Measurements from ENCODE around the gene GLYATL1. TPM values are rescaled to one million over a fixed set of nuclear protein-coding genes. Genes with fewer than 3 reads are reported as not detected.

The GLYATL1 gene
- polyA plus RNA-seq, 2 of the 4 experiments (the other 2 are of a cell fraction): 0.10 TPM; not detected in 1

DNA sequence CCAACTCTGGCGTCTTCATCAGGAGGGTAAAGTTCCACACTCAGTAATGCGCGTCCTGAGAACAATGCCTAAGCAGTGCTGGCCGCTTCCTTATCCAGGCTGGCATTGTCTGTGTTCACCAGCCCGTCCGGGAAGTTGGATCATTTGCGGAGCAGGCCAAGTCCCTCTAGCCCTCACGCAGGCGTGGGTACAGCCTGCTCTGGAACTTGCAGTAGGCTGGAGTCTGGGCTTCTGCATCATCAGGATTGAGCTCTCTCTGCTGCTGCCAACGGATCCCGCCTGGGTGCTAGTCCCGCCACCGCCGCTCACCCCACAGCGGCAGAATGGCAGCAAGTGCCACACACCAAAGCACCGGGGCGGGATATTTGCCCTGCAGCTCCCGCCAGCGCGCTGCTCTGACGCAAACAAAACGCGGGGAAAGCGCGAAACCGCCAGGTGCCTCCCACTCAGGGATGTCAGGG lies 29.0 kb downstream of the GLYATL1 start:
- H3K9me3 ChIP-seq: no peaks in the 10 kb centered on the region
- FAIRE-seq (no peak), DNase-seq (ENCODE audit: low read depth in 1 of 2, low spot score in 1 of 2) (no peak), ATAC-seq (peak in 1 of 2 experiments; percentile 29; a peak in 2 of 6 replicates)
- ChIA-PET POLR2A (no interaction called here), CTCF (no interaction called here)
- TF ChIP-seq MAFK (IDR thresholded peaks at IDR 0.05; ENCODE audit: partially characterized antibody): no peak
- no peak for TF ChIP-seq FOSB (CRISPR knock-in tag; IDR thresholded peaks at IDR 0.05)
- no peak for TF ChIP-seq MYC (IDR thresholded peaks at IDR 0.05; ENCODE audit: borderline replicate concordance, low read length)
- TF ChIP-seq RFX5 (IDR thresholded peaks at IDR 0.05): no peak
- no peak for TF ChIP-seq HMGXB4 (CRISPR knock-in tag; IDR thresholded peaks at IDR 0.05; ENCODE audit: borderline replicate concordance)
- TF ChIP-seq KDM5A (IDR thresholded peaks at IDR 0.05): no peak
- no peak for TF ChIP-seq GATA3 (IDR thresholded peaks at IDR 0.05; ENCODE audit: borderline replicate concordance)
- H3K4me2 ChIP-seq: peak overlapping the region; percentile 21; the same call in 1 of the 3 replicates
- no peak overlapping the region for H3K27ac ChIP-seq
- no peak overlapping the region for H3K4me3 ChIP-seq
- WGBS (ENCODE audit: missing lambda C conversion rate): 19% methylated on average over 25 of the region's 26 CpGs
- H3K4me1 ChIP-seq: no peaks in the 10 kb centered on the region

DNA sequence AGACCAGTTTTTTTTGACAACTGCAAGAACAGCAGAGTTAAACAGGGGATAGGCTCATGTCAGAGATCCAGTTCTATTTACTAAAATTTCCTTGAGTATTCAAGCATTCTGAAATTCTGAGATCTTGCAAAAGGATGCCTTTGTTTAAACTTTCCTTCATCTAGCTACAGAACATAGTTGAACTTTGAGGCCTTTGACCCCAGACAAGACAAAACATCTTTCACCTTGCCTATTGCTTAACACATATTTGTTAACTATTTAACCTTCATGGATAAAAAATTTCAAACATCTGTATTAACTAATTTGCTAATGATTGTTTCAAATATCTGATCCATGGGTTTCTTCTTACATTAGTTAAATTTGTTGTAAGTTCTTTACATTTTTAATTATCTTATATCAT lies 38.2 kb downstream of the GLYATL1 start:
- no peak overlapping the region for H3K4me2 ChIP-seq
- CTCF ChIA-PET: no interaction called here
- no peak for DNase-seq (ENCODE audit: low read depth in 1 of 2, low spot score in 1 of 2)
- no peaks in the 10 kb centered on the region for H3K4me1 ChIP-seq
- no peak overlapping the region for H3K27ac ChIP-seq
- no peak for FAIRE-seq
- no peak for ATAC-seq
- no peak overlapping the region for H3K4me3 ChIP-seq
- TF ChIP-seq, protein P1, sequence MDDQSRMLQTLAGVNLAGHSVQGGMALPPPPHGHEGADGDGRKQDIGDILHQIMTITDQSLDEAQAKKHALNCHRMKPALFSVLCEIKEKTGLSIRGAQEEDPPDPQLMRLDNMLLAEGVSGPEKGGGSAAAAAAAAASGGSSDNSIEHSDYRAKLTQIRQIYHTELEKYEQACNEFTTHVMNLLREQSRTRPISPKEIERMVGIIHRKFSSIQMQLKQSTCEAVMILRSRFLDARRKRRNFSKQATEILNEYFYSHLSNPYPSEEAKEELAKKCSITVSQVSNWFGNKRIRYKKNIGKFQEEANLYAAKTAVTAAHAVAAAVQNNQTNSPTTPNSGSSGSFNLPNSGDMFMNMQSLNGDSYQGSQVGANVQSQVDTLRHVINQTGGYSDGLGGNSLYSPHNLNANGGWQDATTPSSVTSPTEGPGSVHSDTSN (IDR thresholded peaks at IDR 0.05): no peak
- TF ChIP-seq ZNF302 (CRISPR knock-in tag; IDR thresholded peaks at IDR 0.05) (no peak), CHD2 (IDR thresholded peaks at IDR 0.05; ENCODE audit: low read length, partially characterized antibody) (no peak), HES2 (IDR thresholded peaks at IDR 0.05) (no peak), RFX5 (IDR thresholded peaks at IDR 0.05) (no peak), JUNB (IDR thresholded peaks at IDR 0.05) (no peak), RAD21 (conservative IDR thresholded peaks at IDR 0.05 in 1 of 2, IDR thresholded peaks at IDR 0.05 in 1 of 2) (no peak), EP300 (IDR thresholded peaks at IDR 0.05) (no peak), PHF8 (IDR thresholded peaks at IDR 0.05; ENCODE audit: borderline replicate concordance, low read depth) (no peak), NPAS2 (CRISPR knock-in tag; IDR thresholded peaks at IDR 0.05; ENCODE audit: borderline replicate concordance) (no peak), BHLHE40 (IDR thresholded peaks at IDR 0.05; ENCODE audit: low read depth, low read length) (no peak), POLR2AphosphoS2 (conservative IDR thresholded peaks at IDR 0.05; ENCODE audit: low read length) (no peak), HOXA7 (CRISPR knock-in tag; IDR thresholded peaks at IDR 0.05) (no peak), HOXB13 (CRISPR knock-in tag; IDR thresholded peaks at IDR 0.05; ENCODE audit: low read depth) (no peak), USF2 (IDR thresholded peaks at IDR 0.05) (no peak), BCL3 (IDR thresholded peaks at IDR 0.05) (no peak)
- POLR2A ChIA-PET: no interaction called here
- H3K9me3 ChIP-seq: no peaks in the 10 kb centered on the region

All from A549 (cell line).